NB4 (cell line): Measurements from ENCODE around the gene TMEM135.
A peak's percentile ranks its signal among the peaks of the same experiment; 100 is the strongest.

Source experiments
- DNase-seq: peaks from one replicate; pipeline ENCODE4 v3.0.0; 2010; ENCODE audit warnings: low read depth
- H3K4me3 ChIP-seq: one replicate; pipeline ENCODE4 v1.5.1; 2011; ENCODE audit warnings: mild to moderate bottlenecking, low read depth, low read length, moderate library complexity
- CTCF ChIP-seq: IDR thresholded peaks from one replicate; pipeline ENCODE4 v1.5.1; 2012; ENCODE audit warnings: low read depth, low read length
- MAX ChIP-seq: IDR thresholded peaks from 2 replicates; pipeline ENCODE4 v1.6.1; 2011; ENCODE audit warnings: low read depth, low read length
- MYC ChIP-seq: IDR thresholded peaks from 2 replicates; pipeline ENCODE4 v1.6.1; 2011; ENCODE audit warnings: low read depth, low read length
- POLR2A ChIP-seq: IDR thresholded peaks from 2 replicates; pipeline ENCODE4 v1.6.1; 2011; ENCODE audit warnings: mild to moderate bottlenecking; ENCODE audit not compliant: insufficient read length; ENCODE audit errors: extremely low read depth

The TMEM135 gene

GRCh38 chr11:87213444-87213843 is 175.7 kb downstream of the TMEM135 start:
- TF ChIP-seq MAX (no peak), MYC (no peak), CTCF (no peak), POLR2A (no peak)
- DNase-seq: no peak
- no peak overlapping the region for H3K4me3 ChIP-seq

GRCh38 chr11:87215236-87215635 is 177.5 kb downstream of the TMEM135 start:
- DNase-seq: peak; percentile 17
- no peak for TF ChIP-seq MAX
- TF ChIP-seq MYC: no peak
- TF ChIP-seq POLR2A: no peak
- no peak overlapping the region for H3K4me3 ChIP-seq

- TF ChIP-seq CTCF (no peak), POLR2A (no peak), MAX (no peak), MYC (no peak)
- DNase-seq: peak; percentile 6
- no peak overlapping the region for H3K4me3 ChIP-seq
Observed at GRCh38 chr11:87219266-87219665, 181.5 kb downstream of the TMEM135 start.

- H3K4me3 ChIP-seq: no peak overlapping the region
- TF ChIP-seq CTCF (no peak), MYC (no peak), MAX (no peak), POLR2A (no peak)
- DNase-seq: no peak
Observed at GRCh38 chr11:87223816-87224215, 186.1 kb downstream of the TMEM135 start.

GRCh38 chr11:87224486-87224885 is 186.8 kb downstream of the TMEM135 start:
- no peak overlapping the region for H3K4me3 ChIP-seq
- no peak for TF ChIP-seq POLR2A
- TF ChIP-seq CTCF: no peak
- no peak for TF ChIP-seq MAX
- TF ChIP-seq MYC: no peak
- no peak for DNase-seq

GRCh38 chr11:87228820-87229219 is 191.1 kb downstream of the TMEM135 start:
- TF ChIP-seq CTCF (no peak), POLR2A (no peak), MYC (no peak), MAX (no peak)

More at GRCh38 chr11:87228820-87229219, 191.1 kb downstream of the TMEM135 start:
- no peak for DNase-seq
- no peak overlapping the region for H3K4me3 ChIP-seq
